Measurements from ENCODE around the gene ERC2. TPM values are rescaled to one million over a fixed set of nuclear protein-coding genes. Genes with fewer than 3 reads are reported as not detected.

Gene ERC2
- total RNA-seq, 4 donors from 2014 or later, result 5.3 to 8.8 (median 7.8) TPM

DNA sequence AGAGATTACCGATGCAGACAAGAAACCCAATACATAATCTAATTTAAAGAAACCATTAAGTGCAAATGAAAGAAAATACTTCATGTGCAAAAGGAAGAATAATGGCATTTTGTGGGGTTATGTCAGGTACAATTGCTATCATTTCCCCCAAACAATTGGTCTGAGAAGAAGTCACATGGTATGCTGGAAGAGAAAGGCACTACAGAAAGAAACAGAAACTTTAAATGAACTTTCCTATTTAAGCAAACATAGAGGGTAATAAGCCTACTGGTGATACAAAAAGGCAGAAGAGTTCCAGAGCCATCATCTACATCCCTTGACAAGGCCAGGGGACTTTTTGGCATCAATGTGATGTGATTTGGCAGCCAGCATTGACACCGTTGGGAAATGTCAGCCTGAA lies 678.8 kb downstream of the ERC2 start:
- intact Hi-C loops (cut with DNase I), result no loop called here
- H3K4me3 ChIP-seq (replicated peaks in 1 of 3), result no peak overlapping the region
- TF ChIP-seq, protein P1, sequence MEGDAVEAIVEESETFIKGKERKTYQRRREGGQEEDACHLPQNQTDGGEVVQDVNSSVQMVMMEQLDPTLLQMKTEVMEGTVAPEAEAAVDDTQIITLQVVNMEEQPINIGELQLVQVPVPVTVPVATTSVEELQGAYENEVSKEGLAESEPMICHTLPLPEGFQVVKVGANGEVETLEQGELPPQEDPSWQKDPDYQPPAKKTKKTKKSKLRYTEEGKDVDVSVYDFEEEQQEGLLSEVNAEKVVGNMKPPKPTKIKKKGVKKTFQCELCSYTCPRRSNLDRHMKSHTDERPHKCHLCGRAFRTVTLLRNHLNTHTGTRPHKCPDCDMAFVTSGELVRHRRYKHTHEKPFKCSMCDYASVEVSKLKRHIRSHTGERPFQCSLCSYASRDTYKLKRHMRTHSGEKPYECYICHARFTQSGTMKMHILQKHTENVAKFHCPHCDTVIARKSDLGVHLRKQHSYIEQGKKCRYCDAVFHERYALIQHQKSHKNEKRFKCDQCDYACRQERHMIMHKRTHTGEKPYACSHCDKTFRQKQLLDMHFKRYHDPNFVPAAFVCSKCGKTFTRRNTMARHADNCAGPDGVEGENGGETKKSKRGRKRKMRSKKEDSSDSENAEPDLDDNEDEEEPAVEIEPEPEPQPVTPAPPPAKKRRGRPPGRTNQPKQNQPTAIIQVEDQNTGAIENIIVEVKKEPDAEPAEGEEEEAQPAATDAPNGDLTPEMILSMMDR (IDR thresholded peaks at IDR 0.05), result no peak
- TF ChIP-seq POLR2A (IDR thresholded peaks at IDR 0.05), result no peak
- no peaks in the 10 kb centered on the region for H3K27me3 ChIP-seq
- no peaks in the 10 kb centered on the region for H3K4me1 ChIP-seq
- H3K27ac ChIP-seq, result no peak overlapping the region
- DNase-seq, result no peak
- H3K36me3 ChIP-seq, result no peaks in the 10 kb centered on the region
- H3K9me3 ChIP-seq, result no peaks in the 10 kb centered on the region
- 71 to 77% methylated on average over 2 of the region's 2 CpGs for WGBS, 2 donors

DNA sequence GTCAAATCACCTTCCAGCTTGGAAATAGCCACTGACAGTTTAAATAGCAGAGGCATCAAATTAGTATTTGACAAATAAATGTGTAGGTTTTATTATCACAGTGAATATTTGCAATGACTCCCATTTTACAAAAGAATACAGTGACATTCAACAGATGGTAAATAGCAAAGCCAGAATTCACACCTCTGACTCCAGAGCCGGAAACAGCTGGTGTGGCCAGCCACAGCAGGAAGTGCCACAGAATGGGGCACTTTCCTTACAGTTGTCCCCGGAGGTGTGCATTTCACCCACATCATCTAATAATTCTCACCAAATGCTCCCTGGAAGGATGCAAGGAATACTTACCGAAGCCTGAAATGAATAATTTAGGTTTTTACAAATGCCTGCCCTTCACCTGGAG lies 685.5 kb downstream of the ERC2 start:
- no peaks in the 10 kb centered on the region for H3K4me1 ChIP-seq
- 80% methylated on average over 3 of the region's 3 CpGs for WGBS, 2 donors
- intact Hi-C loops (cut with DNase I), result no loop called here
- DNase-seq, result no peak
- TF ChIP-seq, protein P1 (IDR thresholded peaks at IDR 0.05), result no peak
- no peak for TF ChIP-seq POLR2A (IDR thresholded peaks at IDR 0.05)
- H3K27me3 ChIP-seq, result no peaks in the 10 kb centered on the region
- H3K9me3 ChIP-seq, result no peaks in the 10 kb centered on the region
- no peaks in the 10 kb centered on the region for H3K36me3 ChIP-seq
- H3K27ac ChIP-seq, result no peak overlapping the region
- no peak overlapping the region for H3K4me3 ChIP-seq (replicated peaks in 1 of 3)

DNA sequence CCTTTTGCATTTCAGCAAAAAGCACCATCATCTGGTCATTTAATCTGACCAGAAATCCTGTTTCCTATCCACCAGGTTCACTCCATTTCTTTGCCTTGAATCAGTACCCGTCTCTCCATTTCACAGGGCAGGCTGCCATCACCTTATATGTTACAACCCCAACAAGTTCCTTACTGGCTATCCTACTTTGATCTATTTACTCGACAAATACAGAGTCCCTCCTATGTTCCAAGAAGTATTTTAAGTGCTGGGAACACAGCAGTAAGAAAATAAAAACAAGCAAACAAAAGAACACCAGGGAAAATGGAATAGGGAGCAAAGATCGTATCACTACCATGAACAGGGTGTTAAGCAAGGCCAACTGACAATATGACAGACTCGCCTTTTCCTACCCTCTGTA lies 685.9 kb downstream of the ERC2 start:
- H3K9me3 ChIP-seq, result no peaks in the 10 kb centered on the region
- H3K36me3 ChIP-seq, result no peaks in the 10 kb centered on the region
- intact Hi-C loops (cut with DNase I), result no loop called here
- TF ChIP-seq, protein P1 (IDR thresholded peaks at IDR 0.05), result no peak
- no peak for TF ChIP-seq POLR2A (IDR thresholded peaks at IDR 0.05)
- no peaks in the 10 kb centered on the region for H3K4me1 ChIP-seq
- no peak overlapping the region for H3K4me3 ChIP-seq (replicated peaks in 1 of 3)
- H3K27ac ChIP-seq, result no peak overlapping the region
- no peaks in the 10 kb centered on the region for H3K27me3 ChIP-seq
- DNase-seq, result no peak
- WGBS, 2 donors, result 72 to 75% methylated on average over 4 of the region's 4 CpGs

DNA sequence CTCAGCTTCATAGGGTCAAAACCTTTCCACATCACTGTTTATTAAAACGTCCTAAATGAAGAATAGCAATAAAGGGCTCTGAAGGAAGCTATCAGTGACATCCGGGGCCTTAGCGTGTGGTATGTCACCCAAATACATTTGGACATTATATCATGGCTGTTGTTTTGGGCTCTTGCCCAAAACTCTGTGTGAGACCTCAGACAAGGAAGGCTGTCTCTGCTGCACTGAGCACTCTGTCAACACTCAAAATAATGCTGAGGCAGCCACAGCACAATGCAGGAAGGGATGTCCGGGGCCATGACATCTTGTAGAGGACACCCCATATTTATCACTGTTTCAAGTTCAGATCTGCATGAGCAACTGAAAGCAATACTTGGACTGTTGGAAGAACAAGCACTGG lies 687.4 kb downstream of the ERC2 start:
- WGBS, 2 donors, result 73 to 89% methylated on average over 4 of the region's 4 CpGs
- Histone ChIP-seq H3K9me3 (no peaks in the 10 kb centered on the region), H3K36me3 (no peaks in the 10 kb centered on the region), H3K27ac (no peak overlapping the region), H3K27me3 (no peaks in the 10 kb centered on the region), H3K4me1 (no peaks in the 10 kb centered on the region), H3K4me3 (replicated peaks in 1 of 3) (no peak overlapping the region)
- intact Hi-C loops (cut with DNase I), result no loop called here
- TF ChIP-seq, protein P1 (IDR thresholded peaks at IDR 0.05), result no peak
- no peak for TF ChIP-seq POLR2A (IDR thresholded peaks at IDR 0.05)
- no peak for DNase-seq

DNA sequence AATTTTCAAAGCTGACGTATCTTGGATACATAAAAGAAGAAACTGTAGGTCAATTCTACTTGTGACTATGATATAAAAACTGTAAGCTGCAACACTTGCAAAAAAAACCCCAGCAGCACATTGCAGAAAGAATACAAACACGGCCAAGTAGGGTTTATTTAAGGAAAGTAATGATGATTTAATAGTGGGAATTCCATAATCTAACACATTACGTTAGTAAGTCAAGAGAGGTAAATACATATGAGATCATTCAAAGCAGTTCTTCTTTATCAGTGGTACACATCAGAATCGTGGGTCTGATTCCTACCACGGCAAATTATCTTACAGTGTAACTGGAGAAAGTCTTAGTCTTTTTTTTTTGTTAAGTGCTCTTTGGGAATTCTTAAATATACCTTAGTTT lies 688.7 kb downstream of the ERC2 start:
- H3K36me3 ChIP-seq, result no peaks in the 10 kb centered on the region
- no peak for DNase-seq
- H3K27me3 ChIP-seq, result no peaks in the 10 kb centered on the region
- H3K4me3 ChIP-seq (replicated peaks in 1 of 3), result no peak overlapping the region
- 70 to 73% methylated on average over 5 of the region's 5 CpGs for WGBS, 2 donors
- TF ChIP-seq, protein P1 (IDR thresholded peaks at IDR 0.05), result no peak
- no peak for TF ChIP-seq POLR2A (IDR thresholded peaks at IDR 0.05)
- no peaks in the 10 kb centered on the region for H3K9me3 ChIP-seq
- intact Hi-C loops (cut with DNase I), result no loop called here
- no peaks in the 10 kb centered on the region for H3K4me1 ChIP-seq
- H3K27ac ChIP-seq, result no peak overlapping the region
